ENCODE measurements around the gene PRPF39.

The PRPF39 gene

GRCh38 chr14:45145214-45145613, 61.3 kb downstream of the PRPF39 start:
- no peak overlapping the region for H3K4me2 ChIP-seq (ENCODE audit: low read depth, low read length)
- no peaks in the 10 kb centered on the region for H3K36me3 ChIP-seq (replicated peaks; ENCODE audit: insufficient read depth, low read length)
- no peaks in the 10 kb centered on the region for H3F3A ChIP-seq (ENCODE audit: insufficient read depth, low read length)
- DNase-seq = no peak
- H3K27me3 ChIP-seq (replicated peaks; ENCODE audit: insufficient read depth, low read length) = no peaks in the 10 kb centered on the region
- H4K20me1 ChIP-seq (ENCODE audit: insufficient read depth, low read length) = no peaks in the 10 kb centered on the region
- H3K4me1 ChIP-seq (ENCODE audit: low read length) = no peaks in the 10 kb centered on the region
- no peak overlapping the region for H2AFZ ChIP-seq (ENCODE audit: low read length)
- no peak overlapping the region for H3K27ac ChIP-seq (ENCODE audit: low read length)
- H3K9me2 ChIP-seq (replicated peaks; ENCODE audit: insufficient read depth, low read length) = no peaks in the 10 kb centered on the region
- no peaks in the 10 kb centered on the region for H3K9me3 ChIP-seq (replicated peaks; ENCODE audit: insufficient read depth, low read length)
- no peak overlapping the region for H3K4me3 ChIP-seq (ENCODE audit: low read length)
- H3K79me2 ChIP-seq (ENCODE audit: low read length) = no peaks in the 10 kb centered on the region; the same call in 1 of the 2 replicates
- TF ChIP-seq CTCF (IDR thresholded peaks at IDR 0.05; ENCODE audit: low read length) (no peak), EZH2phosphoT487 (IDR thresholded peaks at IDR 0.05; ENCODE audit: low read length) (no peak), EZH2 (optimal IDR thresholded peaks at IDR 0.05; ENCODE audit: low read depth, low read length) (no peak)
- no peak overlapping the region for H3K9ac ChIP-seq (ENCODE audit: low read length)

GRCh38 chr14:45149602-45150001, 65.7 kb downstream of the PRPF39 start:
- no peaks in the 10 kb centered on the region for H3K9me2 ChIP-seq (replicated peaks; ENCODE audit: insufficient read depth, low read length)
- TF ChIP-seq EZH2 (optimal IDR thresholded peaks at IDR 0.05; ENCODE audit: low read depth, low read length) = no peak
- TF ChIP-seq EZH2phosphoT487 (IDR thresholded peaks at IDR 0.05; ENCODE audit: low read length) = no peak
- TF ChIP-seq CTCF (IDR thresholded peaks at IDR 0.05; ENCODE audit: low read length) = no peak
- DNase-seq = no peak
- H3K27ac ChIP-seq (ENCODE audit: low read length) = no peak overlapping the region
- H3K79me2 ChIP-seq (ENCODE audit: low read length) = no peaks in the 10 kb centered on the region
- no peak overlapping the region for H2AFZ ChIP-seq (ENCODE audit: low read length)
- H3K4me3 ChIP-seq (ENCODE audit: low read length) = no peak overlapping the region
- H3K36me3 ChIP-seq (replicated peaks; ENCODE audit: insufficient read depth, low read length) = no peaks in the 10 kb centered on the region
- H3F3A ChIP-seq (ENCODE audit: insufficient read depth, low read length) = no peaks in the 10 kb centered on the region
- no peaks in the 10 kb centered on the region for H3K27me3 ChIP-seq (replicated peaks; ENCODE audit: insufficient read depth, low read length)
- H3K4me2 ChIP-seq (ENCODE audit: low read depth, low read length) = no peak overlapping the region
- H3K9ac ChIP-seq (ENCODE audit: low read length) = no peak overlapping the region
- no peaks in the 10 kb centered on the region for H3K4me1 ChIP-seq (ENCODE audit: low read length)
- H3K9me3 ChIP-seq (replicated peaks; ENCODE audit: insufficient read depth, low read length) = no peaks in the 10 kb centered on the region
- no peaks in the 10 kb centered on the region for H4K20me1 ChIP-seq (ENCODE audit: insufficient read depth, low read length)

GRCh38 chr14:45150386-45150890, 66.5 kb downstream of the PRPF39 start:
- Histone ChIP-seq H3K4me3 (ENCODE audit: low read length) (no peak overlapping the region), H3K9ac (ENCODE audit: low read length) (no peak overlapping the region), H3K4me2 (ENCODE audit: low read depth, low read length) (no peak overlapping the region), H3K9me2 (replicated peaks; ENCODE audit: insufficient read depth, low read length) (no peaks in the 10 kb centered on the region), H3K27ac (ENCODE audit: low read length) (no peak overlapping the region), H4K20me1 (ENCODE audit: insufficient read depth, low read length) (no peaks in the 10 kb centered on the region), H3K4me1 (ENCODE audit: low read length) (no peaks in the 10 kb centered on the region), H3K79me2 (ENCODE audit: low read length) (no peaks in the 10 kb centered on the region), H3F3A (ENCODE audit: insufficient read depth, low read length) (no peaks in the 10 kb centered on the region), H2AFZ (ENCODE audit: low read length) (no peak overlapping the region), H3K36me3 (replicated peaks; ENCODE audit: insufficient read depth, low read length) (no peaks in the 10 kb centered on the region), H3K9me3 (replicated peaks; ENCODE audit: insufficient read depth, low read length) (no peaks in the 10 kb centered on the region), H3K27me3 (replicated peaks; ENCODE audit: insufficient read depth, low read length) (no peaks in the 10 kb centered on the region)
- TF ChIP-seq CTCF (IDR thresholded peaks at IDR 0.05; ENCODE audit: low read length) (no peak), EZH2phosphoT487 (IDR thresholded peaks at IDR 0.05; ENCODE audit: low read length) (no peak), EZH2 (optimal IDR thresholded peaks at IDR 0.05; ENCODE audit: low read depth, low read length) (no peak)
- DNase-seq = no peak
